GM18502 (cell line): ENCODE measurements around the gene SLC35B1.
"Not testable (repeated sequence)": the region's sequence is repeated elsewhere in the genome, so short reads cannot be mapped to it uniquely, and the experiment has no call there.

Experiments
- ATAC-seq: cut with Tn5 transposase; IDR thresholded peaks from one replicate; pipeline ENCODE4 v1.9.1; 2021; ENCODE audit warnings: mild to moderate bottlenecking; ENCODE audit not compliant: unreplicated experiment, poor library complexity

The SLC35B1 gene

GRCh38 chr17:49676276-49676868 lies 31.4 kb downstream of the SLC35B1 start:
- peak; percentile 66 for ATAC-seq

- no peak for ATAC-seq
These were observed 33.3 kb downstream of the SLC35B1 start for GRCh38 chr17:49674507-49674906.

GRCh38 chr17:49673679-49674078 lies 34.1 kb downstream of the SLC35B1 start:
- not testable (repeated sequence) for ATAC-seq

- no peak for ATAC-seq
These were observed 37.1 kb downstream of the SLC35B1 start for GRCh38 chr17:49670641-49671040.

GRCh38 chr17:49670002-49670401 lies 37.8 kb downstream of the SLC35B1 start:
- ATAC-seq: no peak

- no peak for ATAC-seq
These were observed 39.9 kb downstream of the SLC35B1 start for GRCh38 chr17:49667854-49668253.

GRCh38 chr17:49664706-49665211 lies 43.0 kb downstream of the SLC35B1 start:
- no peak for ATAC-seq

- no peak for ATAC-seq
These were observed 47.9 kb downstream of the SLC35B1 start for GRCh38 chr17:49659661-49660382.

- no peak for ATAC-seq
These were observed 51.5 kb downstream of the SLC35B1 start for GRCh38 chr17:49656247-49656646.
